Measurements from ENCODE around the gene ITPA.
A peak's percentile ranks its signal among the peaks of the same experiment; 100 is the strongest.

The ITPA gene

DNA sequence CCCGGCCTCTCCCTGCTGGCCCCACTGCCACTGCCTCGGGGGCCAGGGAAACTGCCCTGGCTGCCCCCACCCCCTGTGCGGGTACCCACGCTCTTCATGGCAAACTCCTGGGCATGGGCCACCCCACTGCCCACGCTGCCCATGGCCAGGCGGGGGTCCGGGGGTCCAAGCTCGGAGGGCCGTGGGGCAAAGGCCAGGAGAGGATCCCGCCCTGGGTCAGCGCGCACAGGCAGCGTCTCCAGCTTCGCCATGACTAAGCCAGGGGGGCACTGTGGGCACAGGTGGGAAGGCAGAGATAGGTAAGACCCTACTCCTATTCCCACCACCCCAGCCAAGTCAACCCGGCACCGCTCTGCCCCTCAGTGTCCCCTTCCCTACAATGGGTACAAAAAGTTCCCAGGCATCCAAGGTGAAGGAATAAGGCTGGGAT, 42.4 kb upstream of the ITPA start:
- Histone ChIP-seq H3K4me1 (ENCODE audit: control insufficient read depth, insufficient read depth, low read length) (no peaks in the 10 kb centered on the region), H3K4me2 (ENCODE audit: low read length) (no peak overlapping the region), H3K27me3 (ENCODE audit: control insufficient read depth, insufficient read depth, low read length) (no peaks in the 10 kb centered on the region), H3K4me3 (ENCODE audit: low read length) (no peak overlapping the region), H3K36me3 (ENCODE audit: insufficient read depth, low read length) (no peaks in the 10 kb centered on the region), H3K9me3 (replicated peaks; ENCODE audit: low read length) (no peaks in the 10 kb centered on the region), H3K9ac (ENCODE audit: low read depth, low read length) (no peak overlapping the region)

DNA sequence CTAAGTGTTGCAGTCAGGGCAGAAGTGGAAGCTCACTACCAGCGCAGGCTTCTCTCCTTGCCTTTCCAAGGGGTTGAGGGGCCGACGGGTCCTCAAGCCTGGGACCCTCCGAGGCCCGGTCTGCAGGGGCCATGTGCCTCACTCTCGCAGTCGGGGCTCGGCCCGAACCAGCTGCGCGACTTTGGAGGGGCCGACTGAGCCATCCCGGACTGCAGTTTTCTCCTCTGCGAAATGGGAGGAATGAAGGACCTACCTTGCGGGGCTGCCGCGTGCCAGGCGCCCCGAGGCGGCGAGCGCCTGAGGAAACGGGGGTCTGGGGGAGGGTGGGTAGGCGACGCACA, 41.6 kb upstream of the ITPA start:
- Histone ChIP-seq H3K4me3 (ENCODE audit: low read length) (no peak overlapping the region), H3K4me2 (ENCODE audit: low read length) (no peak overlapping the region), H3K9me3 (replicated peaks; ENCODE audit: low read length) (no peaks in the 10 kb centered on the region), H3K36me3 (ENCODE audit: insufficient read depth, low read length) (no peaks in the 10 kb centered on the region), H3K9ac (ENCODE audit: low read depth, low read length) (no peak overlapping the region), H3K27me3 (ENCODE audit: control insufficient read depth, insufficient read depth, low read length) (no peaks in the 10 kb centered on the region), H3K4me1 (ENCODE audit: control insufficient read depth, insufficient read depth, low read length) (peaks cover 6% of the 10 kb centered on the region)

DNA sequence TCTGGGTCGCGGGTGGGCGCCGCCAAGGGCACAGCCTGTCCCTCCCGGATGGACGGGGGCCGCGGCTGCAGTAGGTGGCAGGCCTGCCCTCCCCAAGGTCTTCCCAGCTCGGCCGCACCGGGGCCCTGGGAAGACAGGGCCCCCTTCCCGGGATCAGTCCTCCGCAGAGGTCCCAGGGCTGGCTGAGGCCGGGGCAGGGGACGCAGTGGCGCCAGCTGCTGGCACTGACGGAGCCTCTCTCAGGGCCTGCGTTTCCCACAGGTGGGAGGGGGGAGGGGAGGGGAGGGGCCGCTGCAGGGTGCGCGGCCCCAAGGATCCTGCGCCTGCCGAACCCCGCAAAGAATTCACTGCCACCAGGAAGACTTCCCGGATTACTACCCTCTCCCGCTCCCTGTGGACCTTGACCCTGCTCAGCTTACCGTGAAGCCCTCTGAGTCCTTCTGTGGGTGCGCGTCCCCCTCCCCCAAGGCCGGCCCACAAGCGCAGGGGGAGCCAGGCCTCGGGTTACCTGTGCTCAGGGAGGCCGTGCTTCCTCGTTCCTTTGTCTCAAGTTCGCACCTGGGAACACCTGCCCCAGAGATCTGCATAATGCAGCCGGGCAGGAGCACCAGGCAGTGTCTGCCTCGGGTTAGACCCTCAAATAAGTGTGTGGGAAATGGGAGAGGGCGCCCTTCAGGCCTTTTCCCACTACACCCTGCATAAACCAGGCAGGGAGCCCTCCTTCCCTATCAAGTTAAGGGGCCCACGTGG, 41.0 kb upstream of the ITPA start:
- Histone ChIP-seq H3K9me3 (replicated peaks; ENCODE audit: low read length) (no peaks in the 10 kb centered on the region), H3K27me3 (ENCODE audit: control insufficient read depth, insufficient read depth, low read length) (no peaks in the 10 kb centered on the region), H3K36me3 (ENCODE audit: insufficient read depth, low read length) (no peaks in the 10 kb centered on the region), H3K4me3 (ENCODE audit: low read length) (no peak overlapping the region), H3K4me2 (ENCODE audit: low read length) (no peak overlapping the region), H3K4me1 (ENCODE audit: control insufficient read depth, insufficient read depth, low read length) (peaks cover 7% of the 10 kb centered on the region), H3K9ac (ENCODE audit: low read depth, low read length) (no peak overlapping the region)

DNA sequence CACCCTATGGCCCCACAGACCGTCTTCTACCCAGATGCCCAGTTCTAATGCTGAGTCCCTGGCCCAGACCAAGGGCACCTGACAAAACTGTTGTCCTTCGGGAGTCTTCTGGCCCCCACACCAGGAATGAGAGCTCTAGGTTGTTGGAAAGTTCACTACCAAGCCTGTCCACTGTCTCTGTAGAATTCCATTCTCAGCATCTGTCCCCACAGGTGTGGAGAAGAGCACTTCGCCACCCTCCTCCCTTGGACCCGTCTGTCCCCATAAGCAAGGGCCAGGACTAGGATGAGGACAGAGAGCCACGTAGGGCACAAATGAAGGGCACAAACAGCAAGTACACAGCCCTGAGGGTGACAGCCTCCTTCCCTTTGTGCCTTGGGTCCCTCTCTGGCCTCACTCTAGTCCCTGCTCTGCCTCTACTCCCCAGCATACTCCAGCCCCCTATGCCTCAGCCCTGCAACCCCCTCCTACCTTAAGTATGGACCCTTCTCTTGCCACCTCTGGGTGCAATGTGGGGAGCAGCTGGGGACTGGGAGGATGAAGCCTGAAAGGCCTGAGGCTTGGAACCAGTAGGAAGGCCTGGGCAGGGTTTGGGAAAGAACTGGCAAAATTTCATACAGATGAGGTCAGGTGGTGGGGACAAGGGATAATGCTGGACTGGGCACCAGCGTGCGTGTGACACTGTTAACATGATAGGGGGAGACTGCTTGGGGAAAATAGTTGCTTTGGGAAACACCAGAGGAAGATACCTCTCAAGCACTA, 40.3 kb upstream of the ITPA start:
- peaks cover 9% of the 10 kb centered on the region for H3K4me1 ChIP-seq (ENCODE audit: control insufficient read depth, insufficient read depth, low read length)
- no peaks in the 10 kb centered on the region for H3K36me3 ChIP-seq (ENCODE audit: insufficient read depth, low read length)
- no peak overlapping the region for H3K4me3 ChIP-seq (ENCODE audit: low read length)
- H3K9me3 ChIP-seq (replicated peaks; ENCODE audit: low read length) = no peaks in the 10 kb centered on the region
- H3K9ac ChIP-seq (ENCODE audit: low read depth, low read length) = no peak overlapping the region
- H3K4me2 ChIP-seq (ENCODE audit: low read length) = no peak overlapping the region
- H3K27me3 ChIP-seq (ENCODE audit: control insufficient read depth, insufficient read depth, low read length) = no peaks in the 10 kb centered on the region

DNA sequence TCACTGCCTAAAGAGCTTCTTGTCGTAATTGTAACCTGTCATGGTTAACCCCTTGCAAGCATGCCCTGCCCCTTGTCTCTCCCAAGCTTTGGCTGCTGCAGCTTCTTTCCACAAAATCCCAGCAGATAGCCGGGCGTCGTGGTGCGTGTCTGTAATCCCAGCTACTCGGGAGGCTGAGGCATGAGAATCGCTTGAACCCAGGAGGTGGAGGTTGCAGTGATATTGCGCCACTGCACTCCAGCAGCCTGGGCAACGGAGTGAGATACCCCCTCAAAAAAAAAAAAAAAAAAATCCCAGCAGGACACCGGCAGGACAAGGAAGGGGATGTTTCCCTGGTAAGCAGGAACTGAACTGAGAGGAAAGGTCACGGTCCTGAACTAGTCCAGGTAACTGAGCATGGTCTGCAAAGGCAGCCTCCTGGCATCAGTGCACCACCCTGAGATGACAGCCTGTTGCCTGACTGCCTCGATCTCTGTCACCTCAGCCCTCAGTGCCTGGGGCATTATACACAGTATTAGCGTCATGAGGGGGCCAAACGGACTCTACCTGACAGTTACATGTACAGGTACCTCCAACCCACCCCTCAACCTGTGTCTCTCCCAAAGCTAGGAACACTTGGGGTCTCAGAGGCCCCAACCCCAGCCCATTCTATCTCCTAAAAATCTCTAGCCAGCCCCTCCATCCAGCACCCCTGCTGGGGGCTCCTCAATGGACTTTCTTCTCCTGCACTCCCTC, 37.7 kb upstream of the ITPA start:
- H3K27me3 ChIP-seq (ENCODE audit: control insufficient read depth, insufficient read depth, low read length) = no peaks in the 10 kb centered on the region
- H3K4me3 ChIP-seq (ENCODE audit: low read length) = no peak overlapping the region
- no peaks in the 10 kb centered on the region for H3K9me3 ChIP-seq (replicated peaks; ENCODE audit: low read length)
- H3K4me2 ChIP-seq (ENCODE audit: low read length) = peak overlapping the region; percentile 100
- no peak overlapping the region for H3K9ac ChIP-seq (ENCODE audit: low read depth, low read length)
- peaks cover 13% of the 10 kb centered on the region for H3K4me1 ChIP-seq (ENCODE audit: control insufficient read depth, insufficient read depth, low read length)
- no peaks in the 10 kb centered on the region for H3K36me3 ChIP-seq (ENCODE audit: insufficient read depth, low read length)

- peak overlapping the region; percentile 86 for H3K9ac ChIP-seq (ENCODE audit: low read depth, low read length)
- H3K4me3 ChIP-seq (ENCODE audit: low read length) = peak overlapping the region; percentile 84
- no peaks in the 10 kb centered on the region for H3K9me3 ChIP-seq (replicated peaks; ENCODE audit: low read length)
- H3K4me2 ChIP-seq (ENCODE audit: low read length) = peak overlapping the region; percentile 100
- H3K4me1 ChIP-seq (ENCODE audit: control insufficient read depth, insufficient read depth, low read length) = peaks cover 13% of the 10 kb centered on the region
- H3K27me3 ChIP-seq (ENCODE audit: control insufficient read depth, insufficient read depth, low read length) = no peaks in the 10 kb centered on the region
- H3K36me3 ChIP-seq (ENCODE audit: insufficient read depth, low read length) = no peaks in the 10 kb centered on the region
These were observed 37.0 kb upstream of the ITPA start for GRCh38 chr20:3172126-3172932.

DNA sequence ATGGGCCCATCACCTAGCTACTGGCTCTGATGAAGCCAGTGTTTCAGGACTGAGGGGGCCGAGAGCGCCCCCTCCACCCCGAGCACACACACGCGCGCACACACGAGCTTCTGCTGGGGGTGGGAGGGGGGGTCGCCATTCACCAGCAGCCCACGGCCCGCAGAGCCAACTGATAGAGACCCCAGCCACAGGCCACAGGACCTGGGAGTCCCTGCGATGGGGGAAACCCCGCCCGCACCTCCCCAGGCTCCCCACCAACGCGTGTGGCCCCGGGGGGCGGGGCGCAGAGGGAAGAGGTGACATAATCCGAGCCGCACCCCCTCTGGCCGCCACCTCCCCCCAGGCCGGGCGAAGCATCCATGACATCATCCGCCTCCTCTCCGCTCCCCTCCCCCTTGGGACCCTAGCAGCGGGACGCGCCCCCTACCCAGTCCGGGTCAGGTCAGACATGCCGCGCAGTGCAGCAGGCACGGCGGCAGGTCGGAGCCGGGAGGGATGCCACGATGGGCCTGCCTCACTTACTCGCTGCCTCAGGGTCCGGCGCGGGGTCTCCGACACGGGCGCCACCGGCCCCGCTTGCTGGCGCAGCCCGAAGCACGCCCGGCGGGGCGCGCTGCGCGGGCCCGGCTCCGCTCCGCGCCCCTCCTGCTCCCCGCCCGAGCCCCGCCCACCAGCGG, 36.2 kb upstream of the ITPA start, which contains the start of gene LZTS3:
LZTS3 (minus strand) TSS at position 617 of the 677 bp plus-strand sequence. CDS start 6,386 bp downstream, outside the sequence.
- Histone ChIP-seq H3K4me3 (ENCODE audit: low read length) (peak within 1 kb of the TSS; percentile 84), H3K9me3 (replicated peaks; ENCODE audit: low read length) (no peaks in the 10 kb centered on the region), H3K9ac (ENCODE audit: low read depth, low read length) (peak within 1 kb of the TSS; percentile 86), H3K4me2 (ENCODE audit: low read length) (peak within 1 kb of the TSS; percentile 100), H3K27me3 (ENCODE audit: control insufficient read depth, insufficient read depth, low read length) (no peaks in the 10 kb centered on the region), H3K36me3 (ENCODE audit: insufficient read depth, low read length) (no peaks in the 10 kb centered on the region), H3K4me1 (ENCODE audit: control insufficient read depth, insufficient read depth, low read length) (peaks cover 13% of the 10 kb centered on the region)

- Histone ChIP-seq H3K27me3 (ENCODE audit: control insufficient read depth, insufficient read depth, low read length) (no peaks in the 10 kb centered on the region), H3K4me1 (ENCODE audit: control insufficient read depth, insufficient read depth, low read length) (peaks cover 13% of the 10 kb centered on the region), H3K36me3 (ENCODE audit: insufficient read depth, low read length) (no peaks in the 10 kb centered on the region), H3K4me2 (ENCODE audit: low read length) (peak overlapping the region; percentile 100), H3K9ac (ENCODE audit: low read depth, low read length) (peak overlapping the region; percentile 86), H3K9me3 (replicated peaks; ENCODE audit: low read length) (no peaks in the 10 kb centered on the region), H3K4me3 (ENCODE audit: low read length) (peak overlapping the region; percentile 84)
These were observed 35.5 kb upstream of the ITPA start for GRCh38 chr20:3173610-3174441.

DNA sequence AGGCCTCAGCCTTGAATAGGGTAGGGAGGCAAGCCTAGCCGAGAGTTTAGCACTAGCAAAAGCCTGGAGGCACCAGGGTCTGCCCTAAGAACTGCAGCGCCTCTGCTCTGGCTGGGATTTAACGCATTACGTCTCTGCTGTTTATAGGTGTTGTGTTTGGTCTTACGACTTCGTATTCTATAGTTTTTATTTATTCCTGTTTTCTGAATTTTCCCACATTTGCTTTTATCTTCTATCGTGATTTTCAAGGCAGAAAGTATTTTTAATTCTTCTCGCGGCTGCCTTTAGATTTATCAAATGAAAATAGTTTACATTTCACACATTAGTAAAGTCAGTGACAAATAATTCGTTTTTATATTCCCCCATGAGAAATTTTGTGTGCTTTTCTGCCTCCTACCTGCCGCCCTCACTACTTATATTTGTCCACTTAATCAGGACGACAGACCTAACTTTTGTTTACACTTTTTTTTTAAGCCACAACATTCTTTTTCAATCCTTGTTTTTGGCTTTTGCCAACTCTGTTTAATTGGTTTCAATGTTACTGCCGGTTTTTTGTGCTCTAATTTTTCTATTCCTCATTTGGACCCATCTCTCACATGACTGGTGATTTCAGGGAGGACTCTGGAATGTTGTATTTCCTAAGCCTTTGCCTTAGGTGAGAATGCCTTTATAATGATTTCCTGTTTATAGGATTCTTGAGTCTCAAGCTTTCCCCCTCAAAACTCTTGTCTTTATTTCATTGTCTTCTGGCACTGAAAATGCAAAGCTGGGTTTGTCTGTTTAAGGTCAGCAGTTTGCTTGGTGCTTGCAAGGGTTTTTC, 34.6 kb upstream of the ITPA start:
- H3K4me1 ChIP-seq (ENCODE audit: control insufficient read depth, insufficient read depth, low read length) = peaks cover 13% of the 10 kb centered on the region
- no peaks in the 10 kb centered on the region for H3K27me3 ChIP-seq (ENCODE audit: control insufficient read depth, insufficient read depth, low read length)
- H3K9me3 ChIP-seq (replicated peaks; ENCODE audit: low read length) = no peaks in the 10 kb centered on the region
- H3K9ac ChIP-seq (ENCODE audit: low read depth, low read length) = peak overlapping the region; percentile 86
- no peaks in the 10 kb centered on the region for H3K36me3 ChIP-seq (ENCODE audit: insufficient read depth, low read length)
- peak overlapping the region; percentile 84 for H3K4me3 ChIP-seq (ENCODE audit: low read length)
- H3K4me2 ChIP-seq (ENCODE audit: low read length) = peak overlapping the region; percentile 100
